Stimulated activated CD8-positive, alpha-beta memory T cell treated with anti-CD3 and anti-CD28 coated beads, Interleukin-12 subunit alpha, Interleukin-12 subunit beta, amount 100 ng/mL, for 24 hours (primary cell): ENCODE data around the gene PATZ1.

Experiments
- DNase-seq: peaks from one replicate; pipeline ENCODE4 v3.0.0-alpha.2; 2020; ENCODE audit errors: extremely low read depth

Gene PATZ1

DNA sequence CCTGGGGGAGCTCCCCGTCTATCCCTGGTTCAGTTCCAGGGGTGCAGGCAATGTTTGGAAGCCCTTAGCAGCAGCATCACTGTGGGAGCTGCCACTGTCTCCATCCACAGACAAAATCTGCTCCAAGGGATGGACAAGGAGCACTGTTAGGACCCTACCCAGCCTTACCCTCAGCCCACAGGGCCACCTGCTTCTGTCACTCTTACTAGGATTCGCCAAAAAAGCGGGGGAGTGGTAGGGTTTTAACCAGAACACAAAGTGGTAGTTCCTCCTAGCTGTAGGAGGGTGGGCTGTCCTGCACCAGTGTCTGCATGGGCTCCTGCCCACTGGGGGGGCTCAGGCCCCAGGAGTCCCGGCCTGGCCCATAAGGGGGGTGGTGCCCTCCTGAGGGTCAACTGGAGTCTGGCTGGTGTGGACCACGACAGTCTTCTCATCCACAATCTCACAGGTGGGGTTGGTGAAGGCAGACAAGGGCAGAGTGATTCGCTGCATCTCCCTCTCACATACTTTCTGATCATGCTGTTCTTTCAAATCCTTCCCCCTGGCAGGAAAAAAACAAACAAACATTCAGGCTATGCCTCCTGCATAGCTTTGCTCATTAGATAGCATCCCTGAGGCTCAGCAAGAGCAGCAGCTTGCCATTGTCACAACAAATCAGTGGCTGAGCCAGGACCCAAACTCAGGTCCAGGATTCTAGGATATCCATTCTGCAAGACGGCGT lies 63.2 kb downstream of the PATZ1 start:
- DNase-seq, result no peak

- no peak for DNase-seq
Observed at GRCh38 chr22:31281733-31282132, 64.4 kb downstream of the PATZ1 start.

GRCh38 chr22:31279821-31280505 lies 66.2 kb downstream of the PATZ1 start:
- no peak for DNase-seq

DNA sequence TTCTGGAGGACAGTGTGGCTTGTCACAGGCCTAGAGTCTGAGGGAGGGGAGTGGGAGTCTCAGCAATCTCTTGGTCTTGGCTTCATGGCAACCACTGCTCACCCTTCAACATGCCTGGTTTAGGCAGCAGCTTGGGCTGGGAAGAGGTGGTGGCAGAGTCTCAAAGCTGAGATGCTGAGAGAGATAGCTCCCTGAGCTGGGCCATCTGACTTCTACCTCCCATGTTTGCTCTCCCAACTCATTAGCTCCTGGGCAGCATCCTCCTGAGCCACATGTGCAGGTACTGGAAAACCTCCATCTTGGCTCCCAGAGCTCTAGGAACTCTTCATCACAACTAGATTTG lies 66.8 kb downstream of the PATZ1 start:
- DNase-seq, result no peak

DNA sequence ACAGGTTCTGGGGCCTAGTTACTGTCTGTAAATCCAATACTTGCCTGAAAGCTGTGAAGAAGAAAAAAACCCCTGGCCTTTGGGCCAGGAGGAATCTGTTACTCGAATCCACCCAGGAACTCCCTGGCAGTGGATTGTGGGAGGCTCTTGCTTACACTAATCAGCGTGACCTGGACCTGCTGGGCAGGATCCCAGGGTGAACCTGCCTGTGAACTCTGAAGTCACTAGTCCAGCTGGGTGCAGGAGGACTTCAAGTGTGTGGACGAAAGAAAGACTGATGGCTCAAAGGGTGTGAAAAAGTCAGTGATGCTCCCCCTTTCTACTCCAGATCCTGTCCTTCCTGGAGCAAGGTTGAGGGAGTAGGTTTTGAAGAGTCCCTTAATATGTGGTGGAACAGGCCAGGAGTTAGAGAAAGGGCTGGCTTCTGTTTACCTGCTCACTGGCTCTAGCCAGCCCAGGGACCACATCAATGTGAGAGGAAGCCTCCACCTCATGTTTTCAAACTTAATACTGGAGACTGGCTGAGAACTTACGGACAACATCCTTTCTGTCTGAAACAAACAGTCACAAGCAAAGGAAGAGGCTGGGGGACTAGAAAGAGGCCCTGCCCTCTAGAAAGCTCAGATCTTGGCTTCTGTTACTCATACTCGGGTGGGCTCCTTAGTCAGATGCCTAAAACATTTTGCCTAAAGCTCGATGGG lies 67.4 kb downstream of the PATZ1 start:
- DNase-seq, result no peak

GRCh38 chr22:31278151-31278621 lies 68.0 kb downstream of the PATZ1 start:
- DNase-seq, result no peak

GRCh38 chr22:31277741-31278140 lies 68.4 kb downstream of the PATZ1 start:
- no peak for DNase-seq

DNA sequence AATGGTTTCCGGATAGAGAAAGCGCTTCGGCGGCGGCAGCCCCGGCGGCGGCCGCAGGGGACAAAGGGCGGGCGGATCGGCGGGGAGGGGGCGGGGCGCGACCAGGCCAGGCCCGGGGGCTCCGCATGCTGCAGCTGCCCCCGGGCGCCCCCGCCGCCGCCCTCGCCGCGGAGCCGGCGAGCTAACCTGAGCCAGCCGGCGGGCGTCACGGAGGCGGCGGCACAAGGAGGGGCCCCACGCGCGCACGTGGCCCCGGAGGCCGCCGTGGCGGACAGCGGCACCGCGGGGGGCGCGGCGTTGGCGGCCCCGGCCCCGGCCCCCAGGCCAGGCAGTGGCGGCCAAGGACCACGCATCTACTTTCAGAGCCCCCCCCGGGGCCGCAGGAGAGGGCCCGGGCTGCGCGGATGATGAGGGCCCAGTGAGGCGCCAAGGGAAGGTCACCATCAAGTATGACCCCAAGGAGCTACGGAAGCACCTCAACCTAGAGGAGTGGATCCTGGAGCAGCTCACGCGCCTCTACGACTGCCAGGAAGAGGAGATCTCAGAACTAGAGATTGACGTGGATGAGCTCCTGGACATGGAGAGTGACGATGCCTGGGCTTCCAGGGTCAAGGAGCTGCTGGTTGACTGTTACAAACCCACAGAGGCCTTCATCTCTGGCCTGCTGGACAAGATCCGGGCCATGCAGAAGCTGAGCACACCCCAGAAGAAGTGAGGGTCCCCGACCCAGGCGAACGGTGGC lies 69.5 kb downstream of the PATZ1 start:
- no peak for DNase-seq
